ENCODE measurements around the gene PAPPA.

DNA sequence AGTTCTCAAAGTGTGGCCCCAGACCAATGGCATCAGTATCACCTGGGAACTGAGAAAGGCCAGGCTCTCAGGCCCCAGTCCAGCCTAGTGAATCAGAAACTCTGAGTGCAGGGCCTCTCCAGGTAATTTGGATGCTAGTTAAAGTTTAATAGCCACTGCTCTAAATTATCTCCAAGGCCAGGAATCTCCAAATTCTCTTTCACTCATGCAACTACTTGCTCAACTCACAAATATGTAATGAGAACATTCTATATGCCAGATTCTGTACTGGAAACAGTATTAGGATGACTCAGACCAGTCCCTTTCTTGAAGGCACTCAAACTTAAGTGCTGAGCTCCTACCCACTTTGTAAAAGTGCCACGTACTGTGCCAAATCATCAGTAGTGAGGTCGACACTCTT, 84.6 kb downstream of the PAPPA start:
- no peak for TF ChIP-seq POLR2A (IDR thresholded peaks at IDR 0.05; ENCODE audit: low read depth, low read length)
- no peak for TF ChIP-seq POLR2AphosphoS5 (IDR thresholded peaks at IDR 0.05; ENCODE audit: low read depth, low read length)
- TF ChIP-seq SPI1 (IDR thresholded peaks at IDR 0.05; ENCODE audit: low read depth, low read length) = no peak
- TF ChIP-seq POU2F2 (IDR thresholded peaks at IDR 0.05; ENCODE audit: low read depth, low read length) = no peak
- no peak for TF ChIP-seq TAF1 (IDR thresholded peaks at IDR 0.05; ENCODE audit: low read depth, low read length)
- TF ChIP-seq PAX5 (IDR thresholded peaks at IDR 0.05; ENCODE audit: insufficient read depth, low read length, severe bottlenecking) = no peak
